Fibroblast of gingiva (primary cell): Measurements from ENCODE around the gene GREM2.

Source experiments
- DNase-seq: peaks from one replicate; pipeline ENCODE4 v3.0.0-alpha.2; 2011; ENCODE audit warnings: low read depth

The GREM2 gene

DNA sequence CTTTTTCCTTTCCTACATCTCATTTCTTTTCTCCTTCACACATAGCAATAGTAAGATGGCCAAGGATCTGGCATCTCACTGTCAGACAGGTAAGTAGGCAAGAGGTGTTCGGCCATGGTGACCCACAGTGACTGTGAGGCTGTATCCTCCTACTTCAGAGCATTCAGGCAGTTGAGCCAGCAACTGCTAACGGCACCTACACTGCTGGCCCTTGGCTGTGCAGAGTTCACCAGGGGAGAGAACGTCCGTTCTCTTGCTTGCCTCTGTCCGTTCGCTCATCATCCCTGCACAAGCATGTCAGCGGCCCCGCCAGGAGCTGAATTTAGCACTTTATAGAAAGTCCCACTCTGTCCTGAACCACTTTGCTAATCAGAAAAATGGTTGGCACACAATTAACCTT is 113.6 kb downstream of the GREM2 start:
- DNase-seq: no peak

DNA sequence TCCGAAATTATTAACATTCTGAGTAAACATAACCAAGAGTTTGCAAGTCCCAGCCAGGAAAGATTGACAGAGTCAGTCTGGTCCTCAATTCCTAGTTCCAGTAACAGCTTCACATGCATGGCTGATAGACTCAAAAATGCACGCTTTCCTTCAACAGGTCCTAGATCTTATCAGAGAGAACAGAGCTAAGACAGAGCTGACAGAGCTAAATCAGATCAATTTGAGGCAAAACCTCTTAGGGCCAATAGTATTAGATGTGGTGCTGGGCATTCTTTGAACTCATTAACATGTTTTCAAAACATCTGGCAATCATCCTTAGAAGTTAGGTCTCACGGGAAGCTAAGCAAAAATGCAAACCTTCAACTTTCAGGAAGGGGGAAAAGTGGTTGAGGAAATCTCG is 114.0 kb downstream of the GREM2 start:
- no peak for DNase-seq

DNA sequence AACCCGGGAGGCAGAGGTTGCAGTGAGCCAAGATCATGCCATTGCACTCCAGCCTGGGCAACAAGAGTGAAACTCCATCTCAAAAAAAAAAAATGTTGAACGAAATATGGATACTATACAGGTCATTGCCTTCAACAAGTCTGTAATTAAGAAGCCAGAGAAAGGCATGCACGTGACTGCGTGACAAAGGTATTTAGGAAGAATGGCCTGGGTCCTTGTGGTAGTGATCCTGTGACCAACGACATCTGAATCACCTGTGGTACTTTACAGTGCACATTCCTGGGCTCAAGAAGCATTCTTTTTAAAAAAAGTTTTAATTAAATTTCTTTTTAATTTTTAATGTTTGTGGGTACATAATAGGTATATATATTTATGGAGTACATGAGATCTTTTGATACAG is 115.0 kb downstream of the GREM2 start:
- no peak for DNase-seq

DNA sequence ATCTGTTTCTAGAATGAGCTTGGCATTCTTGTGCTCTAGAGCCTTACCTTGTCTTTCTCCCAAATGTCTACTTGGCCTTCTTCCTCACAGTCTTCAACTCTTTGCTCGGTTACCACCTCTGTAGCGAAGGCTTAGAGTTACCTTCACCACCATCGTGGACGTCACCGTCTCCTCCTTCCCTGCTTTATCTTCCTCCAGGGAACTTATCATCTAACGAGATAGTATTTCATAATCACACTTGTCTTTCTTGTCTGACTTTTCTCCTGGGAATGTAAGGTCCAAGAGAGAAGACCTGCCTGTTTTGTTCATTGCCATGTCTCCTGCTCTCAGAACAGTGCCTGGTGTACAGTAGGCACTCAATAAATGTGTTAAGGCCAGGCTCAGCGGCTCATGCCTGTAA is 115.6 kb downstream of the GREM2 start:
- DNase-seq: no peak

DNA sequence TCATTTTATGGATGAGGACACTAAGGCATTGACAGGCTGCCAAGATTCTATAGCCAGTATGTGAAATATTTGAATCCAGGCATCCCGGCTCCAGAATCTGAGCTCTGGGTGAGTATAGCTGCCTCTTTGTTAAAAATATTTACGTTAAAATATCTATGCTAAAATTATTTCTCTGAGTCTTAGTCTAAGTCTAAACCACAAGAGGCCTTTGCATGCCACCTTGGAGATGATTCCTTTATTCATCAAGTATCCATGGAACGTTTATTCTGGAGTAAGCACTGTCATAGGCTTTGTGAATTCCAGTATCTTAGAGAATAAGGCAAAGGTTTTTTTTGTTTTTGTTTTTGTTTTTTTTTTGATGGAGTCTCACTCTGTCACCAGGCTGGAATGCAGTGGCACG is 116.4 kb downstream of the GREM2 start:
- no peak for DNase-seq

DNA sequence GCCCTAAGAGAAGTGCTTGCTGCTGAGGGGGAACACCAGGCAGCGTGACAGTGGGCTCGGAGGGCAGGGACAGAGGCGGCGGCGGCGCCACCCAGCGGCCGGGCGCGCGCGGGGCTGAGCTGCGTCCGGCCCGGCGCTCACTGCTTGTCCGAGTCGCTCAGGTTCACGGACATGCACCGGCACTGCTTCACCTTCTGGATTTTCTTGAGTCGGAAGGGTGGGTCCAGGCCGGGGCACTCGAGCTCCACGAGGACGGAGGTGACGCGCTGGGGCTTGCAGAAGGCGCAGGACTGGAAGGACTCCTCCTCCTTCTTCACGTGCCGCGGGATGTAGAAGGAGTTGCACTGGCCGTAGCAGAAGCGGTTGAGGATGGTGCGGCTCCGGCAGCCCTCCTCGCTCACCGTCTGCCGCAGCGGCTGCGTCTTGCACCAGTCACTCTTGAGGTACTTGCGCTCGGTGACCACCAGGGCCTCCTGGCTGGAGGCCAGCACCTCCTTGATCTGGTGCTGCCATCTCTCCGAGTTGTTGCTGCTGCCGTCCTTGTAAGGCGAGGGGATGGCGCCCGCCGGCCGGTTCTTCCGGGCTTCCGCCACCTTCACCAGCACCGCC is 119.0 kb downstream of the GREM2 start:
- DNase-seq: no peak

DNA sequence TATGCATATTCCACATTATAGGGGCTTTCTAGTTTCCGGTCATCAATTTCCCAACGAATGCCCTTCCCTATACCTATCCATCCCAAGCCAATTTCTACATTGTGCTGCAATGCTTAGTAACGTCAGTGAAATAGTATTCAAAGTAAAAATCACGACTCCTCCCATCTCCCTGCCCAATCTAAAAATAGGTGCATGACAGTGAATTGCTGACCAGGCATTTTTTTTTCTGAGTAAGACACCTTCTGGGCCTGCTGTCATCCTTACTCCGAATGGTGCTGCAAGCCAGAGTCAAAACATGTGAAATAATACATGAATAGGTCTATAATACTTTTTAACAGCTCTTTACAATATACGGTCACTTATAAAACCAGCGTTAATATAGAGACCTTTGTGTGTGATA is 120.2 kb downstream of the GREM2 start:
- DNase-seq: no peak

DNA sequence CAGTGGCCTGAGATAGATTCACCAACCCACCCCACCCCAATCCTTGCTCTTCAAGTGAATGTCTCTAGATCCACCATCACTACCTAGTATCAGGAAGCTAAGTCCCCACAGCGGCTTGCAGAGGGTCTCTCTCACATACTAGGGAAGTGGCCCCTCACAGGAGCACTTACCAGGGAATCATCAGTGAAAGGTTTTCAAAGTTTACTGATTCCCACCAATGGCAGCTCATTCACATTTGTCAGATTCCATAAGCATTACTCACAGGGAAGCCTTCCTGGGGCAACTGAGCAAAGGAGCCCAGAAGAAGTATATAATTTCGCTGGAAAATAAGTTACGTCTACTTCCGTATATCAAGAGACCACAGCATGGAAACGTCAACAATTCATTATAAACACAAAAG is 120.8 kb downstream of the GREM2 start:
- peak; percentile 11 for DNase-seq

DNA sequence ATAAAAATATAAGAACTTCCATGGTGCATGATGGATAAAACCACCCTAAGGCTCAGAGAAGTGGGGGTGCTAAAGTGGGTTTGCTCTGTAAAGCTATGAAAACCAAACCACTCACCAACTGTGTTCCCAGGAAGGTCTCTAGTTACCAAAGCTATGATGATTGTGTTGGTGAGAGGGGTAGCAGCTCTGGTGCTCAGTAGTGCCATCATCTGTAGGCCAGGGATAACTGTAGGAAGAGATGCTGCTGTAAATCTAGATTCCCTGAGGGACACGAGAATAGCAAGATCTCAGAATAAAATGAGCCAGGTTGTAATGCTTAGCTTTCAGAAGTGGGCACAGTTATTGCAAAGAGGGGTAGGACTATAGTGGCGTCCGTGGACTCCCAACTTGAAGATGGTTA is 124.5 kb downstream of the GREM2 start:
- DNase-seq: no peak

DNA sequence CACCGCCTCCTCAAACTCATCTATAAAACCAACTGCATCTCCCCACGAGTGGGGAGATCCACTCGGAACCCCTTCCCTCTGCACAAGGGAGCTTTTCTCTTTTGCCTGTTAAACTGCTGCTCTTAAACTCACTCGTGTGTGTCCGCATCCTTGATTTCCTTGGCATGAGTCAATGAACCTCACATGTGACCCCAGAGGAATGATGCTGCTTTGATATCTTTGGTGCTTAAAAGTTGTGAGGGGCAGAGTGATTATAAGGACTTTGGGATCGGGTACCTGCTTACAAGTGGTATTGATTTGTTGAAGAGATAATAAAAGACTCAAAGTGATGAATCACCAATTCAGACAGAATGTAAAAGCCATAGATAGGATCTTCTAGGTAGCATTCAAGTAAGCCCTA is 125.3 kb downstream of the GREM2 start:
- DNase-seq: no peak

DNA sequence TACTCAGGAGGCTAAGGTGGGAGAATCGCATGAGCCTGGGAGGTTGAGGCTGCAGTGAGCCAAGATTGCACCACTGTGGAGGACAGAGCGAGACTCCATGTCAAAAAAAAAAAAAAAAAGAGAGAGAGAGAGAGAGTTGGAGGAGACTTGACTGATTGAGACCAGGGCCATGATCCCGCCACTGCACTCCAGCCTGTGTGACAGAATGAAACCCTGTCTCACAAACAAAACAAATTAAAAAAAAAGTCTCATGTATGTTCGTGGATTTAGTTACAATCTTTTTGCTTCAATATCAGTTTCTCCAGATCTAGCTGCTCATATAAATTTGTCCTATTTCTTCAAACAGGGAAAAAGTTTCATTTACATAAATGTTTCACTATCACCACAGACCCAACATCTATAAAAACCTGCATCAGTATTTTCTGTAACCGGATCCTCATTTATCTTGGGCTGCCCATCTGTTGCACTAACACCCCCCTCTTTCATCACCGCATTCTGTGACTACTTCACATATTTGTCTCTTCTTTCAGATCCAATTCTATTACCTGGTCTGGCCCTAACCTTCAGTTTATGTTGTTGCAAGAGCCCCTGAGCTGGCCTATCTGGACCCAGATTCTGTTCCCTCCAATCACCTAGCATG is 127.0 kb downstream of the GREM2 start:
- no peak for DNase-seq

DNA sequence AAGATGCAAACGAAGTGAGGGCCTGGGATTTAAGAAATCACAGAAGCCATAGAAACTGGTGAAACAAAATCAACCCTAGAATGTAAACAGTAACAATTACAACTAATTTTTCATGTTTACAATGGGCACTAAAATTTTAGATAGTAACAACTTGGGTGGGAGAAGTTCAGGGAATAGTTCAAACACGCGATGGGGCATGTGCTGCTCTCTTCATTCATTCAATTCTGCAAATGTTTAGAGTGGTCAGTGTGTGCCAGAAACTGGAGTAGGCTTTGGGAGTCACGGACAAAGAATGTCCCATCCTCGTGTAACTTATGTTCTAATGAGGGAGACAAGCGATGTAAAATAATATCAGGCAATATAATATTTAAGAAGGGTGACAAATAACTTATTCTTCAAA is 133.4 kb downstream of the GREM2 start:
- DNase-seq: no peak

DNA sequence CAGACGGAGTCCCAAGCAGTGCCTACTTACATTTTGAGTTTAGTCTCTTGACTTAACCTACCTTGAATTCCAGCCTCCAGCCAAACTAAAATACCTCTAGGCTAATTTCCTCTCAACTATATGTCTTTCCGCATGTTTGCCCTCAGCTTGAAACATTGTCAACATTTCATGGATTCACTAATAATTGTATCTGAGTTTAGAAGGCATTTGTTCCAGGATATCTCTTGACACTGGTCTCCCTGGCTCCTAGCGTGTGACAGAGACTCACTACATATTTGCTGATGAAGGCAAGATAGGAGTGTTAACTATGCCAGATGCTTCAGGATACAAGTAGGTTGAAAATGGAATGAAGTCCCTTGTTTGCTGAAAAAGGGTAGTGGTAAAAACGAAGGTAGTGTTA is 136.1 kb downstream of the GREM2 start:
- no peak for DNase-seq

DNA sequence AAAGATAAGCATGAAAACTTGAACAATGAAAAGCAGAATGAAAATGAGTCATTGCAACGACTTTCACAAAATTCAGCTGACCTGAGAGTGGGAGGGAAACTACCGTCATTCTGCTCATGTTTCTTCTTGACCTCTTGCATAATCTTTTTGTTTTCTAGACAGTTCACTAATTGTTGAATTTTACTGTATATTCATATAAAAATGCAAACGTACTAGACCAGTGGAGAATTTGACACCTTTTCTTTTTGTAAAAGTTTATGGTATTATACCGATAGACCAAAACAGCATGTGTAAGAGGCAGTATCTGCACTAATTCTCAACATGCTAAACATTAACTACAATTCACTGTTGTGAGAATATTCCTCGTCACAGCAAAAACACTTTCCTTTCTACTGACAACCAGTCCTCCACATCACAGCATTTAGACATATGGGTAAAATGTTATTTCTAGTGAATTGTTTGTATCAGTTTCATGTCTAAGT is 137.8 kb downstream of the GREM2 start:
- peak; percentile 56 for DNase-seq

DNA sequence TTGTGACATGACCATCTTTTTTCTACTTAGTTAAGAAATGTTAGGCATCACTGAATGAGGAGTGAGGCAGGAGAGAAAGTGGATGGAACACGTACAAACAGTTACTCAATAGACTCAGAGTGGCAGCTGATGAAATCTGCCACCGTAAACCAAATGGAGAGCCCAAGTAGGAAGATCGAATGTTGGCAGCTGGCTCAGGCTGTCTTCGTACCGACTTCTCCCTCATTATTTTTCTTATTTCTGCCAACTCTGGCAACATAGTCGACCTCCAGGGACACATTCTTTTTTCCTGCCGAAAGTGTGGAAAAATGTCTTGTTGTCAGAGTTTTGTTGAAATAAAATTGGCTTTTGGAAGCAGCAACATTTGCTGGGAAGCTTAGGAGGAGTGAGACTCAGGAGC is 143.3 kb downstream of the GREM2 start:
- peak; percentile 84 for DNase-seq

DNA sequence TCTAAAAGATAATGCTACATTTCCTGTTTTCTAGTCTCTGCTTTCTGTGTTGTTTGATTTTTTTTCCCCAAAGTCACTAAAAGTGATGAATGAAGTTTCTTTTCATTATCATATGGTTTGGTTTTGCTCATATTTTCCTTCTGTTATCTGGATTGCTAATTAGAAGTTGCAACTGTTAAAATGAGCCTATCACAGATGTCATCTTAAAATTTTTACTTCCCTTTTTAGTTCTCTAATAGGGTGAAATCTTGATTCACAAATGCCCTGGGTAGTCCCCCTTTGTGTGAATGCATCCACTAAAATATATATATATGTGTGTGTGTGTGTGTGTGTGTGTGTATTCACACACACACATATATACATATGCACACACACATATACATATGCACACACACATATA is 144.1 kb downstream of the GREM2 start:
- no peak for DNase-seq

DNA sequence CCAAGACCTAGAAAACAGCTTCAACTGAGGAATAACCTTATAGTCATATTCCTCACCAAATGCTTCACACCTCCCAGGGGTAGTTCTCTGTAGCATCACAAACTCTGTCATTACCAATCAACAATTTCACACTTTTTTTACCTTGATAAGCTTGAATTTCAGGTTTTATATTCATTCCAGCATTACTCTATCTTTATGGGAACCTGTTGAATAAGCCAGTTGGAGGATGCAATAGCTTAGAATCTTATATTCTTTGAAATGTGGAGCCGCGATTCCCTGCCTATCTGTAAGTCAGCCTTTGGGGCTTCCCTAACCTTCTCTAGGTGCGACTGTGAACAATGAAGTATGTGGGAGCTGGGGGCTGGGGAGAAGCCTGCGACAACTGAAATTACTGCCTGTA is 145.4 kb downstream of the GREM2 start:
- DNase-seq: no peak

DNA sequence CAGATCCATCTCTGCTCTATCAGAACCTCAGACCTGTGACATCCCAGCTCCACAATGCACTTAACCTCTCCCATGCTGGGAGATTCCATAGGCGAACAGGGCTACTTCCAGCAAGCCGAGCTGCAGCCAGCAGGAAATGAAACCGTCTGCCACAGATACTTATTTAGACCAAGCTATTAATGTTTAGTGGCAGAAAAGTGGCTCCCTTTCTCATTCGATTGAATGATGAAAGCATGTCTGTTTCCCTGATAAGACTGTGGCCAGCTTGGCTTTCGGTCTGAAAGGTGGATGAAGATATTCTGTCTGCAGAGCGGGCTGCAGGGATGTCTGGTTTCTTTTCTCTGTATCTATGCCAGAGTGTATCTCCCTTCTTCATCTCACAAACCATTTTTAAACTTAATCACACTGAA is 146.4 kb downstream of the GREM2 start:
- no peak for DNase-seq

DNA sequence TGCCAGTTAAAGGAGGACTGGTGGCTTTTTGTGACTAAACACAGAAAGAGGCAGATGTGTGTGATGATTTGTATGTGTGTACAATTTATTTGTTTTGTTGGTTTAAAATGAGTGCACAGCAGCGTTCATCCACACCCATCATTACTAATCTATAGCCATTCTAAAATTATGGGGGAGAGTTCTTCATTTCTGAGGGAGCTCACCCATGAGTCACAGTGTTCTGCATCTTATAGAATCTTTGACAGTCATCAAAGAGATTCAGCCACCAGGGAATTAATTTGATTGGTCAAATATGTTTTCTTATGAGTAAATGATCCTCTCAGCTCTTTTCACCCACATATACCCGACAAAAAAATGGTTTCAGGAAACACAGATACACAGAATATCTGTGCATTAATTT is 147.9 kb downstream of the GREM2 start:
- no peak for DNase-seq

DNA sequence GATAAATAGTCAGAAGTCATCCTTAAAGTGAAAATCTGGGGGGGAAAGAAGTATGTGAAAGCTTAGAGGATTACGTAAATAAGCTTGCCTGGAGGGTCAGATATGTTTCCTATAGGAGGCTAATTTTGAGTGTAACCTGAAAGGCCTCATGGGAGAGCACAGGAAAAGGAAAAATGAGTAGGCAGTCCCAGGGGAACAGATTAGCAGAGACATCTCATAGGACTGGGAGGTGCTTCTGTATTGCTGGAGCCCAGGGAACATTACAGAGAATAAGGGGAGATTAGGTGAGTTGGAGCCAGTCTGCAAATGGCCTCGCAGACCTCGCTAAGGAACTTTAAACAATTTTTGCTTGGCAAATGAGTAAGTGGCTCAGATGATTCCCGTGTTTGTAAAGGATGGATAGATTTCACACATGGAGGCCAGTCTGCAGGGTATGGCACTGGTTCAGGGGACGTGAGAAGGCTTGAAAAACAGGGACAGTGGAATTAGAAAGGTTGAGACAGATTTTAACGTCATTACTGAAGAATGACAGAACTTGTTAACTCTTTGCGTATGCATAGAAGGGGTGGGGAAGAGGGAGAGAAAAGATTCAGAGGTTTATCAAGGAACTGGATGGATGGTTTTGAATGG is 149.1 kb downstream of the GREM2 start:
- DNase-seq: no peak

DNA sequence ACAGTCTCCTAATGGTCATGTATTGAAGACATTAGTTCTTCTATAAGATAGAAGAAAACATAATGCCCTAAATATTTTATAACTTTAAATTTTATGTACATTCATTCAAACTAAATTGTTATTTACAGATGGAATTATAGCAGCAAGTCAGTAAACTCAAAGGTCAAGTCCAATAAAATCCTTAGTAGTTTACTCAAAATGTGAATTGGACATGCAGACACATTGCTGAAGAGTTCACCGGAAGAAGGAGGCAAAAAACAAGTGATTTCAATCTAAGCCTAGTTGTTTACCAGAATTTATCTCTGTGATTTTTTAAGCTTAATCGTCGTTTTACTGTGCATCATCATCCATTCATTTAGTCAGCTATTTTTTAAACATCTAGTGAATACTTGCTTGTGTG is 149.7 kb downstream of the GREM2 start:
- no peak for DNase-seq

DNA sequence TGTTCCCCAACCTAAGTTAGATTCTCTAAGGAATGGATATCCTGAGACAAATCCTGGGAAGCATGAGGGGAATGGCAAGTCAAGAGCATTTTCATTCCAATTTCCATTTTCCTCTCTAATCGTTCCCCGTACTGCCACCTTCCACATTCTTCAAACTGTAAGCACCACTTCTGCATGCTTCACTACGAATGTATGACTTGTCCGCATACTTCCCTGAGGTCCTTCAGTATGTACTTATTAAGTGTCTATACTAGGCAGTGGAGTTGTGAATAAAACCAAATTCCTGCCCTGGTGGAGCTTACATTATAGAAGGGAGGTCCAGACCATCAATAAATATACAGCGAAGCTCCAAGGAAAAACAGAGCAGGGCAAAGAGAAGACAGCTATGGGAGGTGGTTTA is 154.8 kb downstream of the GREM2 start:
- DNase-seq: no peak

DNA sequence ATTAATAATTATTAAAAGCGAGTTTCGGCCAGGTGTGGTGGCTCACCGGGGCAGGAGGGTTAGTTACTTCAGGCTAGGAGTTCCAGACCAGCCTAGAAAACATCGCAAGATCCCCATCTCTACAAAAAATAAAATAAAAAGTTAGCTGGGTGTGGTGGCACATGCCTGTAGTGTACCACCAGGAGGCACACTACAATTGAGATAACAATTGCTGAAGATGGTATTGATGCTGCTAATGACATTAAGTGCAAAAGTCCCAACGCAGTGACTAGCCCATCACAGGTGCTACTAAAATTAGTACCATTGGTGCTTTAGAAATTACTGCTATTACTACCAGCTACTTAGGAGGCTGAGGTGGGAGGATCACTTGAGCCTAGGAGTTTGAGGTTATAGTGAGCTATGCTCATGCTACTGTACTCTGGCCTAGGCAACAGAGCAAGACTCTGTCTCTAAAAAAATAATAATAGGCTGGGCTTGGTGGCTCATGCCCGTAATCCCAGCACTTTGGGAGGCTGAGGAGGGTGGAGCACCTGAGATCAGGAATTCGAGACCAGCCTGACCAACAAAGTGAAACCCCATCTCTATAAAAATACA is 156.6 kb downstream of the GREM2 start:
- peak; percentile 32 for DNase-seq
